Measurements from ENCODE around the gene SLC35A1.

DNA sequence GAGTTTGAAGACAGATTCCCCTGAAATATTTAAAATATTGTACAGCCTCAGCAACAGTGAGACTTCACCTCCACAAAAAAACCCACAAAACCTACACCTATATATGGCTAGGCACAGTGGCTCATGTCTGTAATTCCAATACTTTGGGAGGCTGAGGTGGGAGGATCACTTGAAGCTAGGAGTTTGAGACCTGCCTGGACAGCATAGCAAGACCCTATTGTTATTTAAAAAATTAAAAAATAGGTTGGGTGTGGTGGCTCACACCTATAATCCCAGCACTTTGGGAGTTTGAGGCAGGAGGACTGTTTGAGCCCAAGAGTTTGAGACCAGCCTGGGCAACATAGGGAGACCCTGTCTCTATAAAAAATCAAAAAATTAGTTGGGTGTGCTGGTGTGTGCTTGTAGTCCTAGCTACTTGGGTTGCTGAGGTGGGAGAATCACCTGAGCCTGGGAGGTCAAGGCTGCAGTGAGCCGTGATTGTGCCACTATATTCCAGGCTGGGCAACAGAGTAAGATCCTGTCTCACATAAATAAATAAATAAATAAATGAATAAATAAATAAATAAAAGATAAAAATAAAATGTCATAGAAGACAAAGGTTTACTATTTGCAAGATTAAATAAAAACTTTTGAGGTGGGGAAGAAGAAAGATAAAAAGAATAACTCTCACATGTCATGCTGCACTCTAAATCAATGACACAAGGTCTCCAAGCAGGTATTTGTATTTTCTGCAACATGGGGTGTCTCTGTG lies 65.9 kb downstream of the SLC35A1 start:
- no peak for TF ChIP-seq ZNF138 (tag by site-specific recombination; IDR thresholded peaks at IDR 0.05; ENCODE audit: borderline replicate concordance)
- TF ChIP-seq, protein P1, sequence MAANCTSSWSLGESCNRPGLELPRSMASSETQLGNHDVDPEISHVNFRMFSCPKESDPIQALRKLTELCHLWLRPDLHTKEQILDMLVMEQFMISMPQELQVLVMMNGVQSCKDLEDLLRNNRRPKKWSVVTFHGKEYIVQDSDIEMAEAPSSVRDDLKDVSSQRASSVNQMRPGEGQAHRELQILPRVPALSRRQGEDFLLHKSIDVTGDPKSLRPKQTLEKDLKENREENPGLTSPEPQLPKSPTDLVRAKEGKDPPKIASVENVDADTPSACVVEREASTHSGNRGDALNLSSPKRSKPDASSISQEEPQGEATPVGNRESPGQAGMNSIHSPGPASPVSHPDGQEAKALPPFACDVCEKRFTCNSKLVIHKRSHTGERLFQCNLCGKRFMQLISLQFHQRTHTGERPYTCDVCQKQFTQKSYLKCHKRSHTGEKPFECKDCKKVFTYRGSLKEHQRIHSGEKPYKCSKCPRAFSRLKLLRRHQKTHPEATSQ (tag by site-specific recombination; IDR thresholded peaks at IDR 0.05), result no peak
- TF ChIP-seq ZNF274 (IDR thresholded peaks at IDR 0.05; ENCODE audit: low read length), result no peak
- TF ChIP-seq ZNF274 (tag by site-specific recombination; IDR thresholded peaks at IDR 0.05; ENCODE audit: borderline replicate concordance), result no peak
- TF ChIP-seq, protein P2, sequence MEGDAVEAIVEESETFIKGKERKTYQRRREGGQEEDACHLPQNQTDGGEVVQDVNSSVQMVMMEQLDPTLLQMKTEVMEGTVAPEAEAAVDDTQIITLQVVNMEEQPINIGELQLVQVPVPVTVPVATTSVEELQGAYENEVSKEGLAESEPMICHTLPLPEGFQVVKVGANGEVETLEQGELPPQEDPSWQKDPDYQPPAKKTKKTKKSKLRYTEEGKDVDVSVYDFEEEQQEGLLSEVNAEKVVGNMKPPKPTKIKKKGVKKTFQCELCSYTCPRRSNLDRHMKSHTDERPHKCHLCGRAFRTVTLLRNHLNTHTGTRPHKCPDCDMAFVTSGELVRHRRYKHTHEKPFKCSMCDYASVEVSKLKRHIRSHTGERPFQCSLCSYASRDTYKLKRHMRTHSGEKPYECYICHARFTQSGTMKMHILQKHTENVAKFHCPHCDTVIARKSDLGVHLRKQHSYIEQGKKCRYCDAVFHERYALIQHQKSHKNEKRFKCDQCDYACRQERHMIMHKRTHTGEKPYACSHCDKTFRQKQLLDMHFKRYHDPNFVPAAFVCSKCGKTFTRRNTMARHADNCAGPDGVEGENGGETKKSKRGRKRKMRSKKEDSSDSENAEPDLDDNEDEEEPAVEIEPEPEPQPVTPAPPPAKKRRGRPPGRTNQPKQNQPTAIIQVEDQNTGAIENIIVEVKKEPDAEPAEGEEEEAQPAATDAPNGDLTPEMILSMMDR (tag by site-specific recombination; IDR thresholded peaks at IDR 0.05), result no peak
